NCI-H446 (cell line): ENCODE measurements around the gene STK32C.
"Not testable (repeated sequence)": the region's sequence is repeated elsewhere in the genome, so short reads cannot be mapped to it uniquely, and the experiment has no call there.

Experiments
- DNase-seq, 2 experiments: peaks; one replicate each; lab custom pipeline; 2025; lab: John Stamatoyannopoulos, UW

STK32C gene

DNA sequence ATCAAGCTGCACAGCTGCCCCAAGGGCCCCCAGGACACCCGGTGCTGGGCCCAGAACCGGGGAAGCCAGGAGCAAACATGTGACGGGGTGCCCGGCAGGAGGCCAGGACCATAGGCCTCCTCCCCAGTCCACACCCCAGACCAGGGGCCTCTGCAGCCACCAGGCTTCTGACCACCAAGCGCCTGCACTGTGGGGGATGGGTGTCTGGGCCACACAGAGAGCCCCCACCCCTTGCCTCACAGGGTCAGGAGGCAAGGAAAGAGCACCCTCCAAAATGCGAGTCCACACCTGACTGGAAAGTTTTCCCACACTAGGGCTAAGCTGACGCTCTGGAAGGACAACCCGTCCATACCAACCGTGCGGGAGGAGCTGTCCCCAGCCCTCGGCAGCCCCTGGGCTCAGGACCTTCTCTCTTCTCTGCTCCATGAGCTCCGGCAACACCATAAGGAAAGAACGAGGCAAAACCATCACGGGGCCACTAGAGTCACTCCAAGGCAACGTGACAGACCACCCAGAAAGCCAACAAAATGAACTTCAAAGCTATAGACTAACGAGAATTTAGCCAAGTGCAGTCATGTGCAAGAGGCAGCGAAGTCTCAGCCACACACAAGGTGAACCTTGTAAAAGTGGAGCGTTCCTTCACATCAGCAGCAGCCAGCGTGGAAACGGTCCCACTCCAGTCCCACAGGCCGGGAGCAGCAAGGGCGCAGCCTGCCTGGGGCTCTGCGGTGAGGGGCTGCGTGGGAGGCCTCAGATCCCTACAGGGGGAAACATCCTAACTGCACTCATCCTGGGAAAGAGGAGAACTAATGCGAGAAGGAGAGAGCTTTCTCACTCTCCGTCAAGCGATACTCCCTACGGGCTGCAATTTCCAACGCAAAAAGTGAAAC lies 5.1 kb downstream of the STK32C start:
- no peak for DNase-seq

DNA sequence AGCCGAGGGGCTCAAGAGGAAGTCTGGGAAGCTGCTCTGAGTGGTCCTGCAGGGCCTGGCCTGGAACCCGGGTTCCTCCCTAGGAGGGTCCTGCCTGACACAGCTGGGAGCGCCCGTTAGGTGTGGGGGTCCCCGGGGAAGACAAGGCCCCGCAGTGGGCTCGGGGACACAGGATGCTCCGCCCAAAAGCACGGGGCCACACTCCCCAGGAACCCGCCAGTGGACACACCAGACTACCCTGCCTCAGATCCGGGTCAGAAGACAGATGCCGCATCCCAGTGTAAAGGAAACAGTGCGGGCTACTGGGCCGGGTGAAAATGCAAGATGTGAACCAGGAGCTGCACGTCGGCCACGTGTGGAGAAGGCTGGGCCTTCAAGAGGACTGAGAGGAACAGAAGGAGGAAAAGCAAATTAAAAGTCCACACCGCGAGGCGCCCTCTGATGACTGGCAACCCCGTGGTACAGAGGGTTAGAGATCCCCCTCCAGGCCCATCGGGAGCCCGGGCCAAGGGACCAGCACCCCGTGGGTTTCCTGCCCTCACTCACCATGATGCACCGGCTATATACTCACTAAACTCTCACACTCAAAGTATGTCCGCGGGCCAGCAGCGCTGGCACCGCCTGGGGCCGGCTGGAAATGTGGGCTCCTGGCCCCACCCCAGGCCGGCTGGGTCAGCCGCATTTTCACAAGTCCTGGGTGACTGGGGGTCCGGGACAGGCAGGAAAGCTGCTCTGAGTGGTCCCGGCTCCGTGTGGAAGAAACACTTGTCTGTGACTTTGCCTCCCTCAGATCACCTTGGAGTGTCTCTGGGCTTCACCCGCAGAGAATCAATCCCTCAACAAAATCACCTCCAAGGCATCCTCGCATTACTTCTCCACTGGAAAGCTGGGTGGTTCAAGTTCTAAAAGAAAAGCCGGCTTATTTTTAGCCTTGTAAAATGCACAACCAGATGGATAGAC lies 6.1 kb downstream of the STK32C start:
- no peak for DNase-seq

DNA sequence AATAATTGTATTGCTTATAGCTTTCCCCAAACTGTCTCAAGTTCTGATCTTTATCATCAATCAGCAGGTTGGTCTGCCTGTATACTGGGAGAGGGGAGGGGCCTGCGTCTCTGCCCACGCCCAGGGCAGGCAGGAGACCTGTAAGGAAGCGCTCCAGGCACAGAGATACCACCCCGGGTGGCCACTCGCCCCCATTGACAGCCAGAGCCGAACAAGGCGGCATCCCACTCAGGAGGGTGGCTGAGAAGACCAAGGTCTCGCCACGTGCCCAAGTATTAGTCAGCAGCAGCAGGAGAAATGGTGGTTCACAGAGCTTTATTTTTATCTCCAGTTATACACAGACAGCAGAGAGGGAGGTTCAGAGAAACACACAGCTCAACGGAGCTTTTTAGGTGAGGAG lies 7.2 kb downstream of the STK32C start:
- no peak for DNase-seq

DNA sequence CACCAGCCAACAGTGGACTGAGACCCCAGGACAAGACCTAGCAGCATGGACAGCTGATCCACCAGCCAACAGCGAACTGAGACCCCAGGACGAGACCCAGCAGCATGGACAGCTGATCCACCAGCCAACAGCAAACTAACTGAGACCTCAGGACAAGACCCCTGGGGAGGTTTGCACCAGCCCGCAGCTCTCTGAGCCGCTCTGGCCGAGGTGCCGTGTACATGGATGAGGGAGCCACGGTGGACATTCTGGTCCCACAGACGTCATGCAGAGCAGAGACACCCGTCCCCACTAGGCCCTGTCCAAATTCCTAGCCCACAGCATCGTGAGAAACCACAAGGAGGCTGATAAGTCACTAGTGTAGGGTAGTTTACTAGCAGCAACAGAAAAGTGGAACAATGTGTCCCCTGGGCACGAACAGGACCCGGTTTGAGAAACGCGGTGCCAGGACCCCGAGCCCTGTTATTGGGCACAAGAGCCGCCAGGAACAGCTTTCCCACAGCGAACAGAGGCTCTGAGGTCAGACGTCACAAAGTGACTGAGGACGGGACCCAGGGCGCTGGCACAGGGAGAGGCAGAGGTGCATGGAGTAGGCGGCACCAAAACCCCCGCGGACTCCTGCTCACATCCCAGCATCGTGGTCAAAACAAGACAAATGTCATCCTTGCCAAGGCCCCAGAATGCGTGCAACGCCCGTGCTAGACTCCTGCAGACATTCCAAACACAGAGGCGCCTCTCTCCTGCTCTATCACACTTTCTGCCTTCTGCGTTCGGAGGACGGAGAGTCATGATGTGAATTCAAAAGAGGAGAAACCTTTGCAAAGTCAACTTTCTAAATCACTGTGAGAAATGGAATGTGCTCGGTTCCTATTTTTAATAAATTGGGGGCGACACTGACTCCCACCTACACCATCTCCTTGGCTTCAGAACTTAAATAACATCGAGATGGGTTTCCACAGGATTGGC lies 8.1 kb downstream of the STK32C start:
- no peak for DNase-seq

DNA sequence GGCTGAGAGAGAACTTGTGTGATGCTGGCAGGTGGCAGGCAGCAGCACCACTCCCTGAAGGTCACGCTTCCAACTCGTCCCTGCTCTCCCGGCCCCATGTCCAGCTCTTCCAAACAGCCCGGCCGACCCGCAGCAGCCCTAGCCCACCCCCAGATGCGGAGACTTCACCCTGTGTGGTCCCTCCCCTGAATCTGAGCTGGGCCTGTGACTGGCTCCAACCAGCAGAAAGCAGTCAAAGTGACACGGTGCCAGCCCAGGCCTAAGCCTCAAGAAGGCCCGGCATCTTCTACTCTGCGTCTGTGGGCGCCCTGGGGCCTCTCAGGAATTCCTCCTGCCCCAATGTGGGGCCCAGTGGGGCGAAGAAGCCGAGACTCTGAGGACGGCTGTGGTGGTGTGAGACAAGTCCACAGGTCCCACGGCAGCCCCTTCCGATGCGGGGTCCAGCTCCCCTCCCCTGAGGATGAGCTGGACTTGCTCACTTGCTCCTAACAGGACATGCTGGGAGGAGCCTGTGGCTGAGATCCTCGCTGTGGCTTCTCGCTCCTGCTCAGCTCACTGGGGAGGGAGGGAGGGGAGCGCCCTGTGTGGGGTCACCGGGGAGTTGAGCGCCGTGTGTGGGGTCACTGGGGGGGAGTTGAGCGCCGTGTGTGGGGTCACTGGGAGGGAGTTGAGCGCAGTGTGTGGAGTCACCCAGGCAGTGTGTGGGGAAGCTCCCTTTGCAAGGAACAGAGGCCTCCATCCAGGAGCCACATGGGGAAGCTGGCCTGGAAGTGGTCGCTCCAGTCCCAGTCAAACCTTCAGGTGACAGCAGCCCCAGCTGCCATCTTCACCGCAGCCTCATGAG lies 9.5 kb downstream of the STK32C start:
- no peak for DNase-seq

DNA sequence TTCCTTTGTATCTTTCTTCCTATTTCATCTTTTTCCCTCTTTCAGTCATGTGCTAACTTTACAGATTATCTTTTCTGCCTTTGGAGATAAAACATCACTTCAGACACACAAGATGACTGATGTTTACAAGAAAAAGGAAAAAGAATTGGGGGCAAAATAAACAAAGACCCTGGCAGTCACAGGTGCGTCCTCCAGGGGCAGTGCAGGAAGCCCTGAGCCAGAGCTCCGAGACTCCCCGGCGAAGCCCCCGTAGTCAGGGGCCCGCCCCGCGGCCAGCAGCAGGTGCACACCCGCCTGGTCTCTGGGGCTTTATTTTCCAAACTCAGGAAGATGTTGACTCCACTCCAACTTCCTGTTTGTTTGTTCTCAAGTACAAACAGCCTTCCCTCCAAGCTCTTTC lies 10.2 kb downstream of the STK32C start:
- no peak for DNase-seq

DNA sequence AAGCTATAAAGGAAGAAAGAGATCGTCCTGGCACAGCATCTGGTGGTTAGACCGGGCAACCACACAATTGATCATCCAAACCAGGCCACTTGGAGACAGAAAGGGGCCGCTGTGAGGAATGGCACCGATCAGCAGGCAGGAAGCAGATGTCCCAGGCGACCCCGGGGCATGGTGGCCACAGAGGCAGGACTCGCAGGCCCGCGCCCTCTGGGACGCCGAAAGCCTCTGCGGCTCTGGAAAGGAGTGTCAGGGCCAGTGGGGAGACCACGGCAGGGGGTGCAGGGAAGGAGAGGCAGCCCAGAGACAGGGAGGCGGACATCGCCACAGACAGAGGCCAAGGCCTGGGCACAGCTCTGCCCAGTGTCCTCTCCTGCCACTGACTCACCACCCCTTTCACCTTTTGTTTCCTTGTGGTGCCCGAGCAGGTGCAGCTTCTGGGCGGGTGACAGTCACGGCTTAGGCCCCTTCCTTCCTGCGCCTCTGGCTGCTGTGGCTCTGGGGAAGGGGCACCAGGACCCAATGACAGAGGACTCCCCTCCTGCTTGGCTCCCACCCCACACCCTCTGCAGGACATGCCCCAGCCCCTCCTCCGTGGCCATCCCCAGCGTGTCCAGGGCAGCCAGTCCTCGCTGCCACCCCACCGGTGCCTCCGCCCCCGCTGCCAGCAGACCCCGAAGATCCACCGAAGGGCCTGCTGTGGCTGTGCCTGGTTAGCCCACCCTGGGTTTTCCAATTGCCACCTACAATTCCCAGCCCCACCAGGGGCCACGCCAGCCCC lies 10.9 kb downstream of the STK32C start:
- DNase-seq, result no peak

DNA sequence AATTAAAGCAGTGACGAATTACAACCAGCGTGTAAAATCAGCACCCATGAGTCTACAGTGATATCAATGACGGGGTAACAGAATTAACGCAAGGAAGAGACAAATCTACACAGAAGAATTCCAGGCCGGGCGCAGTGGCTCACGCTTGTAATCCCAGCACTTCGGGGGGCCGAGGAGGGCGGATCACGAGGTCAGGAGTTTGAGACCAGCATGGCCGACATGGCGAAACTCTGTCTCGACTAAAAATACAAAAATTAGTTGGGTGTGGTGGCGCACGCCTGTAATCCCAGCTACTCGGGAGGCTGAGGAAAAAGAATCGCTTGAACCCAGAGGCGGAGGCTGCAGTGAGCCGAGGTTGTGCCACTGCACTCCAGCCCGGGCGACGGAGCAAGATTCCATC lies 12.3 kb downstream of the STK32C start:
- not testable (repeated sequence) for DNase-seq

DNA sequence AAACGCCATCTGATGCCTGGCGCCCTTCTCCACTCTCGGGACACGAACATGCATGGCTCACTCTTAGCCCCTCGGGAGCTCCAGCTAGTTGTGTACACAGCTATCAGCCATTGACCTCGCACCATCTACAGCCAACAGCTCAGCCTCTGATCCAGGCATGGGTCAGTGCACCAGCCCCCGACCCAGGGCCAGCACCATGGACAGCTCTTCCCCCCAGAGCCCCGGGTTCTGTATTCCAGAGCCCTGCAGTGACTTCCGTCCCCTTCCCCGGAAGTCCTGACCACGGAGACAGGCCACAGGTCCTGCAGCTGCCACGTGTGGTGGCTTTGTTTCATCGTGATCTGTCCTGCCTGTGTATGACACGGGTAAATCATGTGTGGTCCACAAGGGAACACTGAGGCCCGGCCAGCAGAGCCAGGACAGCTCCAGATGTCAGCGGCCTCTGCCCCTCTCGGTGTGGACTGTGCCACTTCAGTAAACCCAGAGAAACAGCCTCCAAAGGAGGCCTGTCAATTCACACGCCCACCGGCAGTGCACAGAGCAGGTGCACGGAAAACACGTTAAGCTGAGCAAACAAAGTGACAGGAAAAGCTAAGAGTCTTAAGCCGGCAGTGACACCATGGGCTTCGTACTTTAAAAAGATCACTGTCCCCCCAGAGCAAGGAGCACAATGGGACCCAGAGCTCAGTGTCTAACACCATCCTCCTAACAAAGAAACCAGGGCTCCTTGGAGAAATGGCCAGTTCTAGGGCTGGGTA lies 13.0 kb downstream of the STK32C start:
- DNase-seq, result no peak

DNA sequence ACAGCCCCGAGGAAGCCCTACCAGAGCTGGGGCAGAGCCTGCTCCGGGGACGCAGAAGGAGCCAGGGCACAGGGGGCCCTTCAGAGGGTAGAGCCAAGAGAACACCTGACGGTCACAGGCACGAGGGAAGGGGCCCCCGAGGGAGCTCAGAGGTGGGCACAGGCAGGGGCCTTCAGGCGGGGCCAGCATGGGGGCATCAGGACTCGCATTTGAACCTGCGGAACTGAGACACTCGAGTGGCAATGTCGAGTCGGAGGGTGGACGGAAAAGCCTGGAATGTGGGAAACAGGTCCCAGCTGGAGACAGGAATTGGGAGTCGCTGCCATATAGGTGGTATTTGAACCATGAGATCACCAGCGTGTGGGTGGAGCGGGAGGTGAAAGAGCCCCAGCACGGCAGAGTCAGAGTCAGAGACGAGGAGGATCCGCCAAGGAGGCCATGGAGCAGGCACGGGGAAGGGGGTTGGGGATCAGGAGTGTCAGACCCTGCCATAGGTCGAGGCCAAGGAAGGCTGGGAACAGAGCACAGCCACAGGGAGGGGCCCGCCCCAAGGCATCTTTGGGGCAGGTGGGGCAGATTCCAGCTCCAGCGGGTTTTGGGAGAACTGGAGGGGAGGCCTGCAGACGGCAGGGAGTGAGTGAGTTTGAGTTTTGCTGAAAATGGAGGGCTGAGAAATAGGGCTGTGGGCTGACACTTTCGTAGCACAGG lies 13.8 kb downstream of the STK32C start:
- no peak for DNase-seq

DNA sequence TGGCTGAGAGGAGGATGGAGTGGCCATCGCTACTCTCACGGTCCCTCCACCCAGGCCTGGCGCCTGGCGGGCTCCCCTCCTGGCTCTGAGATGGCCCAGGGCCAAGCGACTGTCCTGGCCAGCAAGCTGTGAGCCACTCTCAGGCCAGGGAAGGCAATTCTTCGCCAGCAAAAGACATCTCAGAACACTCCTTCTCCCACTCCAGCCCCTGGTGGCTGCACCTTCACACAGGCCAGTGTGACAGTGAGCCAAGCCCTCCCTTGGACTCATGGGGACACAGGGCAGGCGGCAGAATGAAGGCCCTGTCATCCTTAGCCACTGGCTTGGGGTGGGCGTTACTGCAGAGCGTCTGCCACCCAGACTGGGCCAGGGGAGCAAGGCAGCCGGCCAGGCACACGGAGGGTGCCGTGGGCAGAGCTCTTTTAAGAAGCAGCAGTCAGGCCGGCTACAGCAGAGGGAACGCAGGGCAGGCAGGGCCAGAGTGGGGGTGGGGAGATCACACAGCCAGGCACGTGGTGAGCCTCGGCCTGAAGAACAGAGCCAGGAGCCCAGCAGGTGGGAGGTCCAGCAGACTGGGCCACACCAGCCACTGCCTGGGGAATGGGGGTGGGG lies 14.4 kb downstream of the STK32C start:
- no peak for DNase-seq

DNA sequence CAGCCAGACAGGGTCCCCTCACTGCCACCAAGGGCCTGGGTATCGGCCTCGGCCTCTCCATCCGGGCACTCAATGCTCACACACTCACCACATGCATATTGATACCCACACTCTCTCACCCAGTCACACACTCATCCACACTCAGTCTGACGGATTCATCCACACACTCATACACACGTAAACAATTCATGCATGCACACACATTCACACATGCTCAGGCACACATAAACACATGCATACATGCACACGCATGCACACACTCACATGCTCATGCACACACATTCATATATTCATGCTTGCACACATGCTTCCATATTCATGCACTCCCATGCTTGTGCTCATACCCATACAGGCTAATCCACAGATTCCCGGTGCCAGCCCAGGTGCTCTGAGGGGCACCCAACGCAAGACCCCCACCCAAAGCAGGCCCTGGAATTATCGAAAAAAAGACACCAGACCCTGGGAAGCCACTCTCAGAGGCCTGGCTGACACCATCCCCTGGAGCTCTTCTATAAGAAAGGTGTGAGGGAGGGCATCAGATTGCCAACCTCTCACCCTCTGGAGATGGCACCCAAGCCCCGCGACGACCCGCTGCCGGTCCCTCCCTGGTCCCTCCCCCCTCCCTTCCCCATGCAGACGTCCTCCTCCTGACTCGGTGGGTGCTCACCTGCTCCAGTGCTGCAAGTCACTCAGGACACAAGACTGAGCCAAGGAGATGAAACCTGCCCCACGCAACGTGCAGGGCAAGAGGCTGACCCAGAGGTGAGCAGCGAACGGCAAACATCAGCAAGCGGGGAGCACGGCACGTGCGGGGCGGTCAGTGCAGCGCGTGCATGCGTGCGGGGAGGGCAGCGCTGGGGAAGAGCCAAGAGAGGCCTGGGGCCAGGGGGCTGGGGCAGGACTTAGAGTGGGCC lies 15.2 kb downstream of the STK32C start:
- DNase-seq, result no peak

DNA sequence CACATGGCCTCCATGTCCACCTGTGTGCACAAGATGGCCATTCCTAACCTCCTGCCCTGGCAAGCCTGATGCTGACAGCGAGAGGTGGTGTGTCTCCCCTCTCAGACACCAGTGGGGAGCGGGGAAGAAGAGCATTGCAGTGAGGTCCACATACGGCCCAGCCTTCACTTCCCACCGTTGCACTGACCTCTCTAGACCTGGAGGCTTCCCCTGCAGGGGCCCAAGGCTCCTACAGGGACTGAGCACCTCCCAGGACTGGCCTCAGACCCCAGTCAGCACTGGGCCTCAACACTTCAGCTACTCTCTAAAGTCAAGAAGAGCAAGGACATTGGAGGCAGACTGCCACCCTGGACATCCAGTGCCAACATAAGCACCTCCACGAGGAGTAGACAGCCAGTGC lies 15.9 kb downstream of the STK32C start:
- no peak for DNase-seq

DNA sequence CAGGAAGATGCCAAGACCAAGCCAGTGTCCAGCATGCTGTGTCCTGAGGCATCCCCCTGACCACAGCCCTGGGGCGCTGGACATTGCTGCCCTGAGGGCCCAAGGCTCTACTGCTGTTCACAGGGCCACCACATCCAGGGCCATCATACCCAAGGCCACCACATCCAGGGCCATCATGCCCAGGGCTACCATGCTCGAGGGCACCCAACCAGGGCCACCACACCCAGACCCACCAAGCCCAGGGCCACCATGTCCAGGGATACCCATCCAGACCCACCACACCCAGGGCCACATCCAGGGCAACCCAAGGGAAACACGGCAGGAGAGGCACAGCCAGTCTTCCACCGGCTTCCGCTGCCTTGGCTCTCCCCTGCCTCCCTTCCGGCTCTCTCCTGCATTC lies 17.1 kb downstream of the STK32C start:
- DNase-seq, result no peak

DNA sequence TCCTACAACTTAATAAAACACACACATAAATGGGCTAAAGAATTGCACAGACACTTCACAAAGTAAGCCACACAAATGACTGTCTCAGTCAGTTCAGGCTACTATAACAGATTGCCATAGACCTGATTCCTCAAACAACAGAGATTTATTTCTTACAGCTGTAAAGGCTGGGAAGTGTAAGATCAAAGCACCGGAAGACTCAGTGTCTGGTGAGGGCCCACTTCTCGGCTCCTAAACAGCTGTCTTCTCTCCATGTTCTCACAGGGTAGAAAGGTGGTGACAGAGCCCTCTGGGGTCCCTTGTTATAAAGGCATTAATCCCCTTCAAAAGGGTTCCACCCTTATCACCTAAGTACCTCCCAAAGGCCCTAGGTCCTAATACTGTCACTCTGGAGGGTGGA lies 18.3 kb downstream of the STK32C start:
- DNase-seq, result no peak

DNA sequence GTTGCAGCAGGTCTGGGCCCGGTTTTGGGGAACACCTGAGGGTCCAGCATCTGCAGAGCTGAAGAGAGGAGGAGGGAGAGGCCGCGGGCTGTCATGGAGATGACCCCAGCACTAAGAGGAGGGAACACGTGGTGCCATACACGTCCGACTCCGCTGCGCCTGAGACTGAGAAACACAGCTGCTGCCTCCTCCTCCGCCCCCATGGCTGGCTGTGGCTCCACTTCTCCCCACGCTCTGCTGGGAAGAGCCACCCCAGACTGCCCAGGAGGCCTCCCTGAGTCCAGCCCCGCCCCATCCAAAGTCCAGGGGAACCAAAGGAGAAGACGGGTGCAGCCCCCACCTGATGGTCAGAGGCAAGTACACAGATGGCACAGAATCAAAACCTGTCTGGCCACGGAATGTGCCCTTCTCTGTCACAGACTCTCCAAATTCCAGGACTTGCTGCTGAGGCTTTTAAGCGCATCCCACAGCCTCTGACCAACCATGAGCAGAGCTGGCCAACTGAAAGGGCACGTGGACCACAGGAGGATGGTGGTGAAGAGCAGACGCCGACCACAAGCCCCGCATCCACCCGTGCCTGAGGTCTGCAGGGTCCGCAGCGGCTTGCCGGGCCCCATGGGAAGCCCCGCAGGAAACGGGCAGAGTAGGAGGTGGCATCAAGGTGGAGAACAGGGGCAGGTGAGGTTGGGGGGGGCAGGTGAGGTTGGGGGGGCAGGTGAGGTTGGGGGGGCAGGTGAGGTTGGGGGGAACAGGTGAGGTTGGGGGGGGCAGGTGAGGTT lies 24.0 kb downstream of the STK32C start:
- DNase-seq, result no peak
